Lower leg skin (tissue), 3 donors: ENCODE results near the gene MRPL12.

ENCODE experiments used
- CTCF ChIP-seq, 3 donors: fragments of 450-650 bp; IDR thresholded peaks; one replicate each; pipeline ENCODE4 v1.5.1; 2016; ENCODE audit warnings: antibody characterized with exemption in 3 of 3, mild to moderate bottlenecking in 3 of 3, moderate library complexity in 2 of 3
- POLR2A ChIP-seq, 2 donors: fragments of 450-650 bp; IDR thresholded peaks; one replicate each; pipeline ENCODE4 v1.6.1; 2016 to 2017; ENCODE audit warnings: antibody characterized with exemption in 2 of 2, mild to moderate bottlenecking in 1 of 2, moderate library complexity in 1 of 2

DNA sequence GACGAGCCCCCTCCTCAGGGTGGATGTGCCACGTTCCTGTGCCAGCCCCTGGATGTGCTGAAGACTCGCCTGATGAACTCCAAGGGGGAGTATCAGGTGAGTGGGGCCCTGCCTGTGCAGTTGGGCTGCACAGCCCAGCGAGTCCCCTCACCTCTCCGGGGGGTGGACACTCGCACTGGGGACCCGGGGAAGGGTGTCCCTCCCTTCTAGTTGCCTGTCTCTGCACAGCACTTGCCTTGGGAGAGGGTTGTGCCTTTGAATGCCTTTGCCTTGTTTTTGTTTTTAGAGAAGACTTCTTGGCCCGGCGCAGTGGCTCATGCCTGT, 14.6 kb downstream of the MRPL12 start:
- TF ChIP-seq CTCF (IDR thresholded peaks at IDR 0.05) (no peak), POLR2A (IDR thresholded peaks at IDR 0.05) (no peak)
